ENCODE measurements around the gene STAC2. TPM values are rescaled to one million over a fixed set of nuclear protein-coding genes. Genes with fewer than 3 reads are reported as not detected.

The STAC2 gene
- total and polyA plus RNA-seq, 2 of the 13 experiments (the other 11 are each of a cell fraction or from before 2014, with no cell fraction given), result not detected

DNA sequence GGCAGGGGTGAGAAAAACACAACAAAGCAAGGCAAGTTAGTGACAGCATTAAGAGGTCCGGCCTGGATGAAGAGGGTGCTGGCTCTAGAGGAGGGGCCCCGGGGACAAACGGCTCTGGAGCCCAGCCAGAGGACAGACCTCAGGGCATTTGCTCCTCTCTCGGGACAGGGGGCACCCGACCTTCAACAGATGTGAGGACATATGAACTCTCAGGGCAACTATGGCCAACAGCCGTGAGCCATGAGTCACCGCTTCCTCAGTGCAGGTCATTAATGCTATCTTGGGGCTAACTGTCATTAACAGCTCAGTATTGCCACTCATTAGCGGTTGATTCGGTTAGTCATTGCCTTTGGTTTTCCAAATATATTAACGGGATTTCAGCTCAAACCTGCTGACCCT, 50.1 kb downstream of the STAC2 start:
- Histone ChIP-seq H3K27me3 (ENCODE audit: control insufficient read depth in 1 of 2, insufficient read depth in 2 of 2, low read length in 2 of 2) (no peaks in the 10 kb centered on the region), H3K9ac (ENCODE audit: insufficient read depth, low read depth, low read length) (no peak overlapping the region), H3K4me2 (ENCODE audit: low read depth, low read length) (no peak overlapping the region), H3K27ac (ENCODE audit: extremely low read length, insufficient read depth, low read length) (no peak overlapping the region), H3K36me3 (replicated peaks in 1 of 2; ENCODE audit: control insufficient read depth in 1 of 2, insufficient read depth in 2 of 2, low read length in 2 of 2) (no peaks in the 10 kb centered on the region), H4K20me1 (ENCODE audit: insufficient read depth, low read length) (no peaks in the 10 kb centered on the region; the same call in 1 of the 2 replicates), H3K4me3 (replicated peaks in 1 of 3; ENCODE audit: insufficient read depth in 1 of 3, low read depth in 2 of 3, low read length in 3 of 3) (no peak overlapping the region), H3K9me3 (ENCODE audit: low read length) (no peaks in the 10 kb centered on the region), H3K79me2 (ENCODE audit: insufficient read depth, low read length) (no peaks in the 10 kb centered on the region), H3K4me1 (ENCODE audit: insufficient read depth, low read length) (no peaks in the 10 kb centered on the region), H2AFZ (ENCODE audit: low read length) (no peak overlapping the region)
- intact Hi-C loops (cut with micrococcal nuclease; ENCODE audit: unreplicated experiment), result loop anchor here (1.0 kb wide), 1 partner anchor 192 kb away; no protein-coding TSS in a partner anchor
- BruUV-seq (replicated peaks), result no TSS peak
- WGBS (ENCODE audit: low lambda C conversion rate), result 75% methylated on average over 9 of the region's 10 CpGs
- no peak for TF ChIP-seq RERE (CRISPR knock-in tag; IDR thresholded peaks at IDR 0.05; ENCODE audit: low read depth)
- no peak for TF ChIP-seq ZNF543 (CRISPR knock-in tag; IDR thresholded peaks at IDR 0.05)
- no peak for TF ChIP-seq SP140L (CRISPR knock-in tag; IDR thresholded peaks at IDR 0.05; ENCODE audit: borderline replicate concordance)
- TF ChIP-seq ZSCAN22 (CRISPR knock-in tag; IDR thresholded peaks at IDR 0.05), result no peak
- no peak for TF ChIP-seq PHF20 (CRISPR knock-in tag; IDR thresholded peaks at IDR 0.05)
- no peak for TF ChIP-seq ZNF24 (IDR thresholded peaks at IDR 0.05)
- TF ChIP-seq TARDBP (CRISPR knock-in tag; IDR thresholded peaks at IDR 0.05), result no peak
- TF ChIP-seq TP53 (CRISPR knock-in tag; conservative IDR thresholded peaks at IDR 0.05), result no peak
- TF ChIP-seq ASH2L (IDR thresholded peaks at IDR 0.05; ENCODE audit: insufficient read length, low read depth, low read length), result no peak
- TF ChIP-seq ZNF792 (CRISPR knock-in tag; IDR thresholded peaks at IDR 0.05), result no peak
- TF ChIP-seq ZNF292 (CRISPR knock-in tag; IDR thresholded peaks at IDR 0.05; ENCODE audit: borderline replicate concordance, low read depth), result no peak
- no peak for TF ChIP-seq ZNF569 (CRISPR knock-in tag; IDR thresholded peaks at IDR 0.05; ENCODE audit: borderline replicate concordance)
- TF ChIP-seq, protein P1, sequence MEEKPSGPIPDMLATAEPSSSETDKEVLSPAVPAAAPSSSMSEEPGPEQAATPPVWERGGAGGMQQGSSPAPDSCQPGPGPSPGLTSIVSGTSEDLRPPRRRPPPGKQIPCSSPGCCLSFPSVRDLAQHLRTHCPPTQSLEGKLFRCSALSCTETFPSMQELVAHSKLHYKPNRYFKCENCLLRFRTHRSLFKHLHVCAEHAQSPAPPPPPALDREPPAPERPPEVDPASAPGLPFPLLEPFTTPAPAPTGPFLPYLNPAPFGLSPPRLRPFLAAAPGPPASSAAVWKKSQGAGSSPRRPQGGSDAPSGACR (CRISPR knock-in tag; IDR thresholded peaks at IDR 0.05), result no peak
- TF ChIP-seq ZNF143 (CRISPR knock-in tag; IDR thresholded peaks at IDR 0.05), result no peak
- ChIA-PET POLR2A (interaction anchor here (1.6 kb wide), 1 partner anchor 24 kb away, joined by 5 read pairs; the partner anchor contains the start of gene RPL19), CTCF (ENCODE audit: low intra/inter-chr PET ratio, low total read pairs) (interaction anchor here (1.4 to 2.0 kb wide), 2 partner anchors 11 to 193 kb away, joined by 3 to 8 read pairs; no protein-coding TSS in a partner anchor)
- in situ Hi-C loops (cut with HindIII; ENCODE audit: extremely low pct_ligation_motif_present, low pct_unique_long_range_greater_than_20kb), result no loop called here
- FAIRE-seq (no peak), DNase-seq (ENCODE audit: low spot score) (no peak), ATAC-seq (no peak)
